Mucosa of stomach (tissue), 1 donor: Measurements from ENCODE around the gene CYSLTR1.
"Not testable (repeated sequence)": the region's sequence is repeated elsewhere in the genome, so short reads cannot be mapped to it uniquely, and the experiment has no call there.

Experiments used
- H3K27me3 ChIP-seq: one replicate; pipeline ENCODE4 v1.7.0; 2013; ENCODE audit warnings: mild to moderate bottlenecking, low read length; ENCODE audit not compliant: control insufficient read depth, insufficient read depth
- H3K36me3 ChIP-seq: one replicate; pipeline ENCODE4 v1.7.0; 2013; ENCODE audit warnings: low read length; ENCODE audit not compliant: control insufficient read depth, insufficient read depth
- H3K4me1 ChIP-seq: one replicate; pipeline ENCODE4 v1.7.0; 2013; ENCODE audit warnings: mild to moderate bottlenecking, low read length; ENCODE audit not compliant: control insufficient read depth, insufficient read depth
- H3K4me3 ChIP-seq: one replicate; pipeline ENCODE4 v1.7.0; 2013; ENCODE audit warnings: low read length
- H3K9ac ChIP-seq: one replicate; pipeline ENCODE4 v1.7.0; 2013; ENCODE audit warnings: mild to moderate bottlenecking, low read length, moderate library complexity
- H3K9me3 ChIP-seq: one replicate; pipeline ENCODE4 v1.7.0; 2013; ENCODE audit warnings: mild to moderate bottlenecking, low read length, moderate library complexity; ENCODE audit not compliant: control insufficient read depth
- donor health status: Pancreatic carcinoma.

The CYSLTR1 gene

DNA sequence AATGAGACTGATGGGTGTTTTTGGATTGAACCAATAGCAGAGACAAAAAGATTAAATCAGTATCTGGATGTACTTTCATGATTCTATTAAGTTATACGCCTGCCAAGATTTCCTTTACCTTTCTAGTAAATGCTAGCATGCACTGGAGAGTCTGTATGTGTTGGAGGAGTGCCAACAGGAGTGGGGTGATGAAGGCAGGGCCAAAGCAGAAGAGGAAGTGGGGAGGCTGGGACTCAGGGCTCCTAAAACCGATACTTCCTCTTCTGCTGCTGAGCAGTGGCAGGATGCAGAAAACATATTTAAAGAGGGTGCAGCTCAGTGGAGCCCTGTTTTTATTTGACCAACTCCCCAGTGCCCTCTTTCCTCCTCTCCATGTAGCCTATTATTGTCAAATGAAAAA, 5.6 kb downstream of the CYSLTR1 start:
- H3K36me3 ChIP-seq: no peaks in the 10 kb centered on the region
- H3K9me3 ChIP-seq: no peaks in the 10 kb centered on the region
- H3K4me3 ChIP-seq: no peak overlapping the region
- no peak overlapping the region for H3K9ac ChIP-seq
- H3K27me3 ChIP-seq: no peaks in the 10 kb centered on the region
- H3K4me1 ChIP-seq: no peaks in the 10 kb centered on the region

DNA sequence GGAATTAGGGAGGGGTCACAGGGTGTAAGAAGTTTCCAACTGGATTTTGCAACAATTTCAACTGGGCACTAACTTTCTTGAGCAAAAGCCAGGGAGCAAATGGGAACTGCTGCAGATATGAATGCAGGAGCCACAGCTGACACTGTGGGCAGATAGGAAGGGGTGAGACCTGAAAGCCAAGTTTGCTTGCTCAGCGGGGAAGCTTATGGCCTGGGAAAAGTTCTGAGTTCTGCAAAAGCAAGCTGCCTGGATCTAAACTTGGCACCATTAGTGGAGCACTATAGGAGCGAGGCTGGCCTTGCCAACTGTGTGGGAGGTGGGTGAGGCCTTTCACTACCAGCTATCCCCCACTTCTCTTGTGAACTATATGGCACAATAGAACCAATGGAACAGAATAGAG, 11.1 kb downstream of the CYSLTR1 start:
- no peak overlapping the region for H3K4me3 ChIP-seq
- no peaks in the 10 kb centered on the region for H3K36me3 ChIP-seq
- no peaks in the 10 kb centered on the region for H3K9me3 ChIP-seq
- no peaks in the 10 kb centered on the region for H3K4me1 ChIP-seq
- H3K9ac ChIP-seq: no peak overlapping the region
- no peaks in the 10 kb centered on the region for H3K27me3 ChIP-seq

DNA sequence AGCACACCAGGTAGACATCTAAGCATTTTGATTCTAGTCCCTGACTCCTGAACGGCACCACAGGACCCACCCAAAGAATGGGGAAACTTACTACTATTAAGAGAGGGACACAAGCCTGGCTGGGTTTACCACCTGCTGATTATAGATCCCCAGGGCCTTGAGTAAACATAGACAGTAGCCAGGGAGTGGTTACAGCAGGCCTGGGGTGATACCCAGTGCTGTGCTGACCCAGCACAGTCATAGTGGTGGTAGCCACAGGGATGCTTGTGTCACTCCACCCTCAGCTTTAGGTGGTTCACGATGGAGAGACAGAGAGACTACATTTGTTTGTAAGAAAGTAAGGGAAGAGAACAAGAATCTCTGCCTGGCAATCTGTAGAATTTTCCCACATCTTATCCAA, 11.7 kb downstream of the CYSLTR1 start:
- Histone ChIP-seq H3K9ac (no peak overlapping the region), H3K9me3 (no peaks in the 10 kb centered on the region), H3K36me3 (no peaks in the 10 kb centered on the region), H3K27me3 (no peaks in the 10 kb centered on the region), H3K4me1 (no peaks in the 10 kb centered on the region), H3K4me3 (no peak overlapping the region)

DNA sequence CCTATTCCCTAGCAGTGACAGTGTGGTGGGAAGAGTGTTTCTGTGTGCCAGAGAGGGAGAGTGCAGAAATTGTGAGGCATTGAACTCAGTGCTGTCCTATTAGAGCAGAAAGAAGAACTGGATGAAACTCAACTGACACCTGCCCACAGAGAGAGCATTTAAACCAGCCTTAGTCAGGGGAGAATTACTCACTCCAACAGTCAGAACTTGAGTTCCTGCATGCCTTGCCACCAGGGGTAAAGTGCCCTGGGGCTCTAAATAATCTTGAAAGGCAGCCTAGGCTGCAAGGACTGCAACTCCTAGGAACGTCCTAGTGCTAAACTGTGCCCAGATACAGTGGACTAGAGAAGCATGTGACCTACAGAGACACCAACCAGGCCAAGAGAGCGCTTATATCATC, 12.8 kb downstream of the CYSLTR1 start:
- no peak overlapping the region for H3K9ac ChIP-seq

DNA sequence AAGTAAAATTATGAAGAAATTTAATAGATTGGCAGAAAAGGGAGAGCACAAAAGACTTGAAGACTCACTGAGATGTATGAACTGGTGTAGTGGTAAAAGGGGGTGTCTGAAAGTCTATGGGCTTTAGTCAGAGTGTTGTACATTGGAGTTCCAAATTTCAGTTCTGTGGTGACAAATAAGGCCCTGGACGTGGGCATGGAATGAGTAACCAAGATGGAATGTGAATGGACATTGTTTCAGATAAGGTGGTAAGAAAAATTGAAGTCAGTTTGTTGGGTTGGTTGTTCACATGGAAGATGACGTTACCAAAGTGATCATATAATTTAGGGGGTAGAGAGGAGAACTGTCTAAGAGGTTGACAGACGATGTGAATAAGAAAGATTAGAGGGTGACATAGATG, 13.9 kb downstream of the CYSLTR1 start:
- Histone ChIP-seq H3K36me3 (no peaks in the 10 kb centered on the region), H3K4me3 (no peak overlapping the region), H3K9ac (no peak overlapping the region), H3K27me3 (no peaks in the 10 kb centered on the region), H3K4me1 (no peaks in the 10 kb centered on the region), H3K9me3 (no peaks in the 10 kb centered on the region)

More for the DNA sequence above, 12.8 kb downstream of the CYSLTR1 start:
- H3K4me3 ChIP-seq: no peak overlapping the region
- H3K9me3 ChIP-seq: no peaks in the 10 kb centered on the region
- H3K4me1 ChIP-seq: no peaks in the 10 kb centered on the region
- H3K36me3 ChIP-seq: no peaks in the 10 kb centered on the region
- H3K27me3 ChIP-seq: no peaks in the 10 kb centered on the region

DNA sequence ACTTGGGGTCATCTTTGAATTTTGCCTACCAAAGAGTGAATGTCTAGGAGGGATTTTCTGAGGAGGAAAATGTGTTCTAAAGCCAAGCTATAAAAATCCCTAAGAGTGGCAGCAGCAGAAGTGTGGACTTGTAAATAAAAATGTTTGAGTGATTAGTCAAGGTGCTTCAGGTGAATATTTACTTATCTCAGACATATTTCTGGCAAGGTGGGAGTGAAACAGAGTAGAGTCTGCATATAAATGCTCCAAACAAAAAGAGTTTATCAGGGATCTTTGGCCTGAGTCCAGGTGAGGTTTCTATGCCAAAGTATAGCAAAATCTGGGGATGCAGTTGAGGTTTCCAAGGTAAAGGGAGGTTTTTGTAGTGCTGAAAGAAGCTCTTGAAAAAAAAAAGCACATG, 19.7 kb downstream of the CYSLTR1 start:
- no peaks in the 10 kb centered on the region for H3K9me3 ChIP-seq
- no peak overlapping the region for H3K9ac ChIP-seq
- no peaks in the 10 kb centered on the region for H3K36me3 ChIP-seq
- no peaks in the 10 kb centered on the region for H3K4me1 ChIP-seq
- no peak overlapping the region for H3K4me3 ChIP-seq
- H3K27me3 ChIP-seq: no peaks in the 10 kb centered on the region

DNA sequence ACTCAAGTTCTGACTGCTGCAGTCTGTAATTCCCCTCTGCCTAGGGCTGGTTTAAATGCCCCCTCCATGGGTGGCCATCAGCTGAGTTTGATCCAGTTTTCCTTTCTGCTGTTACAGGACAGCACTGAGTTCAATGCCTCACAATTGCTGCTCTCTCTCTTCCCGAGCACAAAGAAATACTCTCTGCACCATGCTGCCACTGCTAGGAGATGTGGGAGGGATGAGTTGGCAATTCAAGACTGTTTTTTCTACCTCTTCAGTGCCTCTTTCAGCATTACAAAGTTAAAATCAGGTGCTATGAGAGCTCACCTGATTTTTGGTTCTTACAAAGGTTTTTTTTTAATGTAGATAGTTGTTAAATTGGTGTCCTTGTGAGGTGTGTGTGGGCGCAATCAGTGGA, 24.3 kb downstream of the CYSLTR1 start:
- Histone ChIP-seq H3K4me1 (no peaks in the 10 kb centered on the region), H3K36me3 (no peaks in the 10 kb centered on the region), H3K4me3 (no peak overlapping the region), H3K9ac (no peak overlapping the region), H3K9me3 (no peaks in the 10 kb centered on the region), H3K27me3 (no peaks in the 10 kb centered on the region)

DNA sequence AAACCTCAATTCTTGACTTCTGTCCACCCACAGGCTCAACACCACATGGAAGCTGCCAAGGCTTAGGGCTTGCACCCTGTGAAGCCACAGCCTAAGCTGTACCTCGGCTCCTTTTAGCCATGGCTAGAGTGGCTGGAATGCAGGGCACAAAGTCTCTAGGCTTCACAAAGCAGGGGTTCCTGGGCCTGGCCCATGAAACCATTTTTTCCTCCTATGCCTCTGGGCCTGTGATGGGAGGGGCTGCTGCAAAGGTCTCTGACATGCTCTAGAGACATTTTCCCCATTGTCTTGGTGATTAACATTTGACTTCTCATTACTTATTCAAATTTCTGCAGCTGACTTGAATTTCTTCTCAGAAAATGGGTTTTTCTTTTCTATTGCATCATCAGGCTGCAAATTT, 26.5 kb downstream of the CYSLTR1 start:
- not testable (repeated sequence) for H3K9ac ChIP-seq, H3K4me3 ChIP-seq, H3K27me3 ChIP-seq, H3K36me3 ChIP-seq, H3K9me3 ChIP-seq, H3K4me1 ChIP-seq

DNA sequence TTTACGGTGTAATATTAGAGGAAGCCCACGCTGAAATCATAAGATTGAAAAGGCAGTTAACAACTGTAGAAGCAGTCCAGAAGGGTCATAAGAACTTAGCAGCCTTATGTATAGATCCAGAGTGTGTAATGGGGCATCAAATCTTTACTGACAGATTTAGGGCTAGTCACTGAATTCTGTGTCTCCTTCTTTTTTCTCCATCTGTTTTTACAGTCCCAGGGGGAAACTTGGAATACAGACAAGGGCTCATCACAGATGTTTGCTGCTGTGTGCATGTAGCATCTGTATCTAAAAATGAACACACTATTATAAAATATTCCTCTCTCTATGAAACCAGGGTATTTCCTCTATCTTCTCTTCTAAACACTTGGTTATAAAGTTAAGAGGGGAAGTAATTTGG, 43.9 kb downstream of the CYSLTR1 start:
- H3K36me3 ChIP-seq: no peaks in the 10 kb centered on the region
- H3K4me1 ChIP-seq: no peaks in the 10 kb centered on the region
- H3K27me3 ChIP-seq: no peaks in the 10 kb centered on the region
- no peak overlapping the region for H3K4me3 ChIP-seq
- H3K9ac ChIP-seq: no peak overlapping the region
- H3K9me3 ChIP-seq: no peaks in the 10 kb centered on the region

DNA sequence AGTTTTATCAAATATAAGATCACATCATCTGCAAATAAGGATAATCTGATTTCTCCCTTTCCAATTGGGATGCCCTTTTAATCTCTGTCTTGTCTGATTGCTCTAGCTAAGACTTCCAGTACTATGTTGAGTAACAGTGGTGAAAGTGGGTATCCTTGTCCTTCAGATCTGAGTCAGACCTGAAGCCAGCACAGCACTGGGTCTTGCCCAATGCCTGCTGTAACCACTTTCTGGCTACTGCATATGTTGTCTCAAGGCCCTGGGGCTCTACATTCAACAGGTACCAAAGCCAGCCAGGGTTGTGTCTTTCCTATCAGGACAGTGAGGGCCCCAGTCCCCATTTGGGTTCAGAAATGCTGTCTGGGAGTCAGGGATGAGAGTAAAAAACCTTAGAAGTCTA, 90.3 kb downstream of the CYSLTR1 start:
- no peaks in the 10 kb centered on the region for H3K4me1 ChIP-seq
- no peaks in the 10 kb centered on the region for H3K27me3 ChIP-seq
- no peak overlapping the region for H3K9ac ChIP-seq
- H3K36me3 ChIP-seq: no peaks in the 10 kb centered on the region
- no peak overlapping the region for H3K4me3 ChIP-seq
- no peaks in the 10 kb centered on the region for H3K9me3 ChIP-seq

DNA sequence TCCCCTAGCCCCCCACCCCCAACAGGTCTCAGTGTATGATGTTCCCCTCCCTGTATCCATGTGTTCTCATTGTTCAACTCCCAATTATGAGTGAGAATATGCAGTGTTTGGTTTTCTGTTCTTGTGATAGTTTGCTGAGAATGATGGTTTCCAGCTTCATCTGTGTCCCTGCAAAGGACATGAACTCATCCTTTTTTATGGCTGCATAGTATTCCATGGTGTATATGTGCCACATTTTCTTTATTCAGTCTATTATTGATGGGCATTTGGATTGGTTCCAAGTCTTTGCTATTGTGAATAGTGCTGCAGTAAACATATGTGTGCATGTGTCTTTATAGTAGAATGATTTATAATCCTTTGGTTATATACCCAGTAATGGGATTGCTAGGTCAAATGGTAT, 101.4 kb downstream of the CYSLTR1 start:
- not testable (repeated sequence) for H3K4me1 ChIP-seq, H3K27me3 ChIP-seq, H3K9ac ChIP-seq, H3K4me3 ChIP-seq, H3K36me3 ChIP-seq, H3K9me3 ChIP-seq
